ENCODE measurements around the gene STAB1.

DNA sequence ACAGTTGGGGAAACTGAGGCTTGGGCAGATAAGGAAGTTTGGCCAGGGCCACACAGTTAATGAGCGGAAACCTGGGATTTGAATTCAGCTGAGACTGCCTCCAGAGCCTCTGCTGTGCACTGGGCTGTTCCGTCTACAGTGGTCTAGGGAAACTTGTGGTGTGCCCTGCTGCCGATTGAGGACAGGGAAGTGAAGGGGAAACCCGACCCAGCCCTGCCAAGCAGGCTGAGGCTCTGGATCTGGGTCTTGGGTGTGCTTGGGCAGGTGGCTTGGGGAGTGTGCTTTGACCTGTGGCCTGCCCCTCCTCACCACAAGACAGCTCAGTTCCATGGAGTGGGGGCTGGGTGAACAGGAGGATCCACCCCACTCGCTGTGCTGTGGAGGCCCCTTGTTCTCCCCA is 22.1 kb upstream of the STAB1 start:
- TF ChIP-seq EZH2phosphoT487 (IDR thresholded peaks at IDR 0.05; ENCODE audit: insufficient read depth, low read depth) (no peak), EZH2 (IDR thresholded peaks at IDR 0.05; ENCODE audit: insufficient read depth, poor library complexity, severe bottlenecking) (no peak)
